GM12875 (cell line): ENCODE results near the gene CHTF18.
"Not testable (repeated sequence)": the region's sequence is repeated elsewhere in the genome, so short reads cannot be mapped to it uniquely, and the experiment has no call there.

Experiments
- H3K4me3 ChIP-seq: one replicate; pipeline ENCODE4 v1.5.1; 2011; ENCODE audit warnings: low read depth, low read length, control low read depth
- CTCF ChIP-seq: IDR thresholded peaks from 2 replicates; pipeline ENCODE4 v1.5.1; 2011; ENCODE audit warnings: low read depth, mild to moderate bottlenecking, control low read depth, inconsistent platforms, low read length, moderate library complexity, borderline replicate concordance; ENCODE audit not compliant: insufficient read depth

CHTF18 gene

GRCh38 chr16:788399-789126, at the start of gene CHTF18:
Gene CHTF18 (plus strand): TSS chr16:788620. CDS start chr16:788685, 65 bp downstream.
- TF ChIP-seq CTCF: no peak
- H3K4me3 ChIP-seq: peak within 1 kb of the TSS; percentile 95

- TF ChIP-seq CTCF: no peak
- H3K4me3 ChIP-seq: peak overlapping the region; percentile 93
Observed at GRCh38 chr16:739560-740458, 48.6 kb upstream of the CHTF18 start.

- TF ChIP-seq CTCF: no peak
- H3K4me3 ChIP-seq: peak overlapping the region; percentile 93
Observed at GRCh38 chr16:740459-740763, 48.0 kb upstream of the CHTF18 start.

- H3K4me3 ChIP-seq: peak within 1 kb of the TSS; percentile 93
- peak; percentile 98 for TF ChIP-seq CTCF
Observed at GRCh38 chr16:740764-741505, 47.5 kb upstream of the CHTF18 start, which contains the start of gene CIAO3. Gene CIAO3 (minus strand): TSS chr16:740997. CDS start chr16:740985, 12 bp downstream.

GRCh38 chr16:741986-742629, 46.3 kb upstream of the CHTF18 start:
- TF ChIP-seq CTCF: no peak
- H3K4me3 ChIP-seq: no peak overlapping the region

- not testable (repeated sequence) for H3K4me3 ChIP-seq
Observed at GRCh38 chr16:742894-743293, 45.5 kb upstream of the CHTF18 start.

- TF ChIP-seq CTCF: peak; percentile 39; the same call in 1 of the 2 replicates
- no peak overlapping the region for H3K4me3 ChIP-seq
Observed at GRCh38 chr16:743794-744500, 44.5 kb upstream of the CHTF18 start.
